SK-N-MC (cell line): ENCODE measurements around the gene ITPA.

ENCODE experiments used
- EZH2 ChIP-seq: fragments of 200-600 bp; sonication (generic); IDR thresholded peaks from one replicate; pipeline ENCODE4 v1.6.1; 2017; ENCODE audit warnings: antibody characterized with exemption
- FOXP2 ChIP-seq: optimal IDR thresholded peaks from 2 replicates; pipeline ENCODE3; 2011; ENCODE audit warnings: mild to moderate bottlenecking, moderate library complexity; ENCODE audit not compliant: insufficient read depth; ENCODE audit errors: extremely low read length, control extremely low read depth
- POLR2AphosphoS5 ChIP-seq: IDR thresholded peaks from 2 replicates; pipeline ENCODE4 v1.6.1; 2012; ENCODE audit warnings: mild to moderate bottlenecking, low read depth, low read length, borderline replicate concordance

DNA sequence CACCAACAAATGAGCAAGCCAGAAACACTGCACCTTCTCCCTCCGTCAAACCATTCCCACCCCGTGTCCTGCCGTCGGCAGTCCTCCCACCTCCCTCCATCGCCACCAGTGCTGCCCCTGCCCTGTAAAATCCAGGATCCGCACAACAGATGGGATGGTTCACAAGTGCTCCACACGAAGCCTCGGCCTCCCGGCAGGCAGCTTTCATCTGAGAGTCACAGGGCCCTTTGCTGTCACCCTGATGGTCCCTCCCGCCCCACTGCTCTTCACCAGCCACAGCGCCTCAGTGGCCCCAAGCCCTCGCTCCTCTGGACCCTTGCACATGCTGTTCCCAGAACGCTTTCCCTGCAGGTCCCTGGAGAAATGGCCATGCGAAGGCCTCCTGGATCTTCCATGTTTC, 17.6 kb downstream of the ITPA start:
- TF ChIP-seq EZH2 (no peak), POLR2AphosphoS5 (no peak), FOXP2 (no peak)
